Right renal cortex interstitium (tissue), 3 donors: ENCODE measurements around the gene MRPL22. TPM values are rescaled to one million over a fixed set of nuclear protein-coding genes. Genes with fewer than 3 reads are reported as not detected.
"Not testable (repeated sequence)": the region's sequence is repeated elsewhere in the genome, so short reads cannot be mapped to it uniquely, and the experiment has no call there.

Experiments
- DNase-seq, 3 donors: peaks; one replicate each; pipeline ENCODE4 v3.0.0-alpha.2; 2013; ENCODE audit warnings: low read depth in 3 of 3, low spot score in 2 of 3
- polyA plus RNA-seq, 3 donors: library from polyadenylated mRNA; unstranded; fragments of 120-200 nt; gene quantifications; one replicate each; pipeline ENCODE4 v1.2.1, GENCODE V29; 2013; ENCODE audit not compliant: insufficient read length in 3 of 3

The MRPL22 gene
- polyA plus RNA-seq, 3 donors, result 52.0 to 53.9 (median 53.6) TPM

GRCh38 chr5:154939387-154939786, 1.5 kb upstream of the MRPL22 start:
- not testable (repeated sequence) for DNase-seq

- DNase-seq, result no peak
Measured at GRCh38 chr5:154940375-154940771, 500 bp upstream of the MRPL22 start.

- no peak for DNase-seq
Measured at GRCh38 chr5:154943527-154943926, 2.7 kb downstream of the MRPL22 start.

GRCh38 chr5:154944716-154945115, 3.8 kb downstream of the MRPL22 start:
- DNase-seq, result no peak

GRCh38 chr5:154945695-154946301, 4.9 kb downstream of the MRPL22 start:
- no peak for DNase-seq

- no peak for DNase-seq
Measured at GRCh38 chr5:154947778-154948177, 6.9 kb downstream of the MRPL22 start.

GRCh38 chr5:154948313-154948712, 7.4 kb downstream of the MRPL22 start:
- no peak for DNase-seq

GRCh38 chr5:154949781-154950180, 8.9 kb downstream of the MRPL22 start:
- no peak for DNase-seq

- DNase-seq, result no peak
Measured at GRCh38 chr5:154956712-154957111, 15.8 kb downstream of the MRPL22 start.

GRCh38 chr5:154962494-154962893, 21.6 kb downstream of the MRPL22 start:
- DNase-seq, result no peak

- no peak for DNase-seq
Measured at GRCh38 chr5:154966081-154966841, 25.4 kb downstream of the MRPL22 start.

GRCh38 chr5:154966874-154967273, 26.0 kb downstream of the MRPL22 start:
- no peak for DNase-seq

GRCh38 chr5:154967421-154968024, 26.6 kb downstream of the MRPL22 start:
- no peak for DNase-seq

GRCh38 chr5:154968953-154969352, 28.1 kb downstream of the MRPL22 start:
- DNase-seq, result no peak

GRCh38 chr5:154970759-154971158, 29.9 kb downstream of the MRPL22 start:
- DNase-seq, result no peak

- DNase-seq, result no peak
Measured at GRCh38 chr5:154971501-154971900, 30.6 kb downstream of the MRPL22 start.

GRCh38 chr5:154972476-154973080, 31.7 kb downstream of the MRPL22 start:
- DNase-seq, result peak in 1 of 3 donors; percentile 23

GRCh38 chr5:154976082-154976481, 35.2 kb downstream of the MRPL22 start:
- DNase-seq, result not testable (repeated sequence)

GRCh38 chr5:154977409-154977808, 36.5 kb downstream of the MRPL22 start:
- no peak for DNase-seq

- DNase-seq, result not testable (repeated sequence)
Measured at GRCh38 chr5:154978294-154978693, 37.4 kb downstream of the MRPL22 start.

GRCh38 chr5:154984946-154985516, 44.2 kb downstream of the MRPL22 start:
- DNase-seq, result no peak
